Breast epithelium (tissue), 3 donors: Measurements from ENCODE around the gene GSTM2.

ENCODE experiments used
- CTCF ChIP-seq, 3 donors: fragments of 450-650 bp; IDR thresholded peaks; one replicate each; pipeline ENCODE4 v1.5.1; 2016 to 2017; ENCODE audit warnings: antibody characterized with exemption in 3 of 3, mild to moderate bottlenecking in 3 of 3, moderate library complexity in 3 of 3
- POLR2A ChIP-seq: fragments of 450-650 bp; IDR thresholded peaks from one replicate; pipeline ENCODE4 v1.6.1; 2016; ENCODE audit warnings: antibody characterized with exemption, mild to moderate bottlenecking, moderate library complexity
- POLR2AphosphoS5 ChIP-seq, 3 donors: sonication (generic); formaldehyde crosslinking; IDR thresholded peaks; one replicate each; pipeline ENCODE4 v1.6.1; 2017; ENCODE audit warnings: antibody characterized with exemption in 3 of 3

GRCh38 chr1:109671067-109671466 is 3.2 kb downstream of the GSTM2 start:
- TF ChIP-seq POLR2AphosphoS5 (IDR thresholded peaks at IDR 0.05) (no peak), POLR2A (no peak), CTCF (IDR thresholded peaks at IDR 0.05) (no peak)
